OCI-LY1 (cell line): ENCODE results near the gene ELMO1.

Experiments
- H2AFZ ChIP-seq: fragments of 200-600 bp; sonication (generic), shearing (Covaris generic); 2 replicates; pipeline ENCODE4 v1.6.0; 2014; ENCODE audit warnings: antibody characterized with exemption, mild to moderate bottlenecking, low read length
- H3F3A ChIP-seq: fragments of 200-600 bp; sonication (generic), shearing (Covaris generic); 2 replicates; pipeline ENCODE4 v1.6.0; 2014; ENCODE audit warnings: mild to moderate bottlenecking, antibody characterized with exemption, low read length, moderate library complexity; ENCODE audit not compliant: insufficient read depth
- H3K27ac ChIP-seq: fragments of 200-600 bp; sonication (generic); 2 replicates; pipeline ENCODE4 v1.5.1; 2014; ENCODE audit warnings: low read length, mixed run types, mild to moderate bottlenecking, low read depth; ENCODE audit not compliant: poor library complexity, severe bottlenecking
- H3K27me3 ChIP-seq: fragments of 200-600 bp; sonication (generic); 2 replicates; pipeline ENCODE4 v1.6.0; 2014; ENCODE audit warnings: antibody characterized with exemption, mild to moderate bottlenecking, low read length, moderate library complexity; ENCODE audit not compliant: insufficient read depth
- H3K36me3 ChIP-seq: fragments of 200-600 bp; sonication (generic); 2 replicates; pipeline ENCODE4 v1.6.1; 2014; ENCODE audit warnings: mild to moderate bottlenecking, antibody characterized with exemption, low read length, moderate library complexity, mixed read lengths; ENCODE audit not compliant: insufficient read depth
- H3K4me1 ChIP-seq: fragments of 200-600 bp; sonication (generic); 2 replicates; pipeline ENCODE4 v1.5.1; 2014; ENCODE audit warnings: mild to moderate bottlenecking, low read length, moderate library complexity; ENCODE audit not compliant: insufficient read depth, severe bottlenecking
- H3K4me2 ChIP-seq: fragments of 200-600 bp; sonication (generic), shearing (Covaris generic); 2 replicates; pipeline ENCODE4 v1.6.1; 2014; ENCODE audit warnings: low read length
- H3K4me3 ChIP-seq: fragments of 200-600 bp; sonication (generic); 2 replicates; pipeline ENCODE4 v1.5.1; 2014; ENCODE audit warnings: low read length, low read depth, mild to moderate bottlenecking, mixed read lengths; ENCODE audit not compliant: poor library complexity, severe bottlenecking
- H3K79me2 ChIP-seq: fragments of 200-600 bp; shearing (Covaris generic); 2 replicates; pipeline ENCODE4 v1.6.1; 2016; ENCODE audit warnings: mixed run types, low read length, mixed read lengths; ENCODE audit not compliant: insufficient read depth
- H3K9ac ChIP-seq: fragments of 200-600 bp; sonication (generic), shearing (Covaris generic); 2 replicates; pipeline ENCODE4 v1.6.1; 2014; ENCODE audit warnings: mild to moderate bottlenecking, low read length, mixed read lengths
- H3K9me2 ChIP-seq: fragments of 200-600 bp; sonication (generic), shearing (Covaris generic); 2 replicates; pipeline ENCODE4 v1.6.1; 2014; ENCODE audit warnings: low read depth, mild to moderate bottlenecking, low read length, mixed read lengths
- H3K9me3 ChIP-seq: fragments of 200-600 bp; shearing (Covaris generic); 2 replicates; pipeline ENCODE4 v1.6.1; 2014; ENCODE audit warnings: low read length, mixed read lengths
- H4K20me1 ChIP-seq: fragments of 200-600 bp; sonication (generic), shearing (Covaris generic); 2 replicates; pipeline ENCODE4 v1.6.0; 2016; ENCODE audit warnings: mild to moderate bottlenecking, low read length; ENCODE audit not compliant: insufficient read depth
- EZH2 ChIP-seq: fragments of 200-600 bp; sonication (generic), shearing (Covaris generic); IDR thresholded peaks from 2 replicates; pipeline ENCODE4 v1.8.0; 2017; ENCODE audit warnings: borderline replicate concordance, mixed run types, mild to moderate bottlenecking, antibody characterized with exemption, low read length, moderate library complexity, mixed read lengths
- TF ChIP-seq, protein P1 (sequence below): fragments of 200-600 bp; sonication (generic), shearing (Covaris generic); IDR thresholded peaks from 2 replicates; pipeline ENCODE4 v1.5.1; 2017; ENCODE audit warnings: mild to moderate bottlenecking, antibody characterized with exemption, low read length, moderate library complexity, mixed read lengths

Gene ELMO1

DNA sequence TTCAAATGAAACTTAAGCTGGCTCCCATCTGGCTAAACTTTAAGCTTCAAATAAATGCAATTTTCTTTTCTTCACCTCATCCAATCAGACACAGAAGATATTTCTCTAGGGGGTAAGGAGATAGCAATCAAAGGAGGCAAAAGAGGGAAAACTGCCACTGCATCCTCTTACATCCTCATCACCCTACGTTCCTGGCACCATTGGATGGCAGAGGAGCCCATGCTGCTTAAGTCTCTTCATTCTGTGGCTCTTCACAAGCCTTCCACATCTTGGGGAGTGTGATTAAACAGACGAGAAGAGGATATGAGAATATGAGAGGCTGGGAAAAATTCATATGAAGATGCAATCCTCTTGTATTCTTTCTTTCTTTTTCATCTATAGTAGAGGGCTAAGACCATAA is 378.6 kb downstream of the ELMO1 start:
- TF ChIP-seq, protein P1, sequence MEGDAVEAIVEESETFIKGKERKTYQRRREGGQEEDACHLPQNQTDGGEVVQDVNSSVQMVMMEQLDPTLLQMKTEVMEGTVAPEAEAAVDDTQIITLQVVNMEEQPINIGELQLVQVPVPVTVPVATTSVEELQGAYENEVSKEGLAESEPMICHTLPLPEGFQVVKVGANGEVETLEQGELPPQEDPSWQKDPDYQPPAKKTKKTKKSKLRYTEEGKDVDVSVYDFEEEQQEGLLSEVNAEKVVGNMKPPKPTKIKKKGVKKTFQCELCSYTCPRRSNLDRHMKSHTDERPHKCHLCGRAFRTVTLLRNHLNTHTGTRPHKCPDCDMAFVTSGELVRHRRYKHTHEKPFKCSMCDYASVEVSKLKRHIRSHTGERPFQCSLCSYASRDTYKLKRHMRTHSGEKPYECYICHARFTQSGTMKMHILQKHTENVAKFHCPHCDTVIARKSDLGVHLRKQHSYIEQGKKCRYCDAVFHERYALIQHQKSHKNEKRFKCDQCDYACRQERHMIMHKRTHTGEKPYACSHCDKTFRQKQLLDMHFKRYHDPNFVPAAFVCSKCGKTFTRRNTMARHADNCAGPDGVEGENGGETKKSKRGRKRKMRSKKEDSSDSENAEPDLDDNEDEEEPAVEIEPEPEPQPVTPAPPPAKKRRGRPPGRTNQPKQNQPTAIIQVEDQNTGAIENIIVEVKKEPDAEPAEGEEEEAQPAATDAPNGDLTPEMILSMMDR = no peak
- no peak for TF ChIP-seq EZH2
- Histone ChIP-seq H3K27ac (no peak overlapping the region), H2AFZ (no peak overlapping the region), H3K4me2 (no peak overlapping the region), H3K36me3 (peaks cover 42% of the 10 kb centered on the region), H3K4me1 (no peaks in the 10 kb centered on the region), H3K9ac (no peak overlapping the region), H3K9me3 (no peaks in the 10 kb centered on the region), H3K27me3 (no peaks in the 10 kb centered on the region), H3K4me3 (no peak overlapping the region), H3F3A (no peaks in the 10 kb centered on the region), H4K20me1 (no peaks in the 10 kb centered on the region), H3K9me2 (no peaks in the 10 kb centered on the region), H3K79me2 (no peaks in the 10 kb centered on the region)

- H3K36me3 ChIP-seq = peaks cover 37% of the 10 kb centered on the region
- H2AFZ ChIP-seq = no peak overlapping the region
- H3K4me3 ChIP-seq = no peak overlapping the region
- no peaks in the 10 kb centered on the region for H3K4me1 ChIP-seq
- H3K9ac ChIP-seq = no peak overlapping the region
- no peaks in the 10 kb centered on the region for H3F3A ChIP-seq
- H3K4me2 ChIP-seq = no peak overlapping the region
- no peaks in the 10 kb centered on the region for H3K79me2 ChIP-seq
- TF ChIP-seq EZH2 = no peak
- TF ChIP-seq, protein P1 = no peak
- no peaks in the 10 kb centered on the region for H3K27me3 ChIP-seq
- H3K9me2 ChIP-seq = no peaks in the 10 kb centered on the region
- no peaks in the 10 kb centered on the region for H3K9me3 ChIP-seq
- no peaks in the 10 kb centered on the region for H4K20me1 ChIP-seq
- no peak overlapping the region for H3K27ac ChIP-seq
These were observed 379.3 kb downstream of the ELMO1 start for GRCh38 chr7:37069336-37069735.

GRCh38 chr7:37068902-37069301 is 379.8 kb downstream of the ELMO1 start:
- Histone ChIP-seq H4K20me1 (no peaks in the 10 kb centered on the region), H3K9me2 (no peaks in the 10 kb centered on the region), H3K4me1 (no peaks in the 10 kb centered on the region), H3K4me2 (no peak overlapping the region), H3K36me3 (peaks cover 40% of the 10 kb centered on the region), H3K27ac (no peak overlapping the region), H3K79me2 (no peaks in the 10 kb centered on the region), H3F3A (no peaks in the 10 kb centered on the region), H3K9me3 (no peaks in the 10 kb centered on the region), H3K27me3 (no peaks in the 10 kb centered on the region), H3K4me3 (no peak overlapping the region), H2AFZ (no peak overlapping the region), H3K9ac (no peak overlapping the region)
- TF ChIP-seq, protein P1 = no peak
- no peak for TF ChIP-seq EZH2
